ENCODE measurements around the gene USP4. TPM values are rescaled to one million over a fixed set of nuclear protein-coding genes. Genes with fewer than 3 reads are reported as not detected.

USP4 gene
- total and polyA plus RNA-seq, 2 of the 13 experiments (the other 11 are each of a cell fraction or from before 2014, with no cell fraction given): 9.2 to 20.8 TPM

DNA sequence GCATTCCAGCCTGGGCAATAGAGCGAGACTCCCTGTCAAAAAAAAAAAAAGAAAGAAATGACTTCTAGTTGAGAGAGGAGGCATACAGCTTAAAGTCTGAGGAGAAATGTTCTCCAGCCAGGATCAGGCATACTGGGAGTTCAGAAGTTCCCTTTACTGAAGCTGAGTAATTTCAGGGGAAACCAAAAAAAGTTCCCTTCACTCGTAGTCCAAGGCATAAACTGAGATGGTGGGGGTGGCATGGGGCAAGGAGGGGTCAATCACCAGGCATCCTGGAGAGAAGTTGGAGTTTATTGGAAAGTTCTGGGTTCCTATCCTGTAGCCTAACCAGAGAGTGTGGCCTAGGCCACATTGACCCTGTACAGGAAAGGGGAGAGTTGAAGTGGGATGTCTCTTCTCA, 12.4 kb upstream of the USP4 start:
- ChIA-PET POLR2A (interaction anchor here (1.4 to 5.3 kb wide), 4 partner anchors 12 to 77 kb away, joined by 4 to 50 read pairs (median 4); partner anchors contain the start of genes NICN1, RHOA, TCTA and USP4), CTCF (ENCODE audit: low intra/inter-chr PET ratio, low total read pairs) (no interaction called here)
- peaks cover 9% of the 10 kb centered on the region for H3K79me2 ChIP-seq (ENCODE audit: insufficient read depth, low read length)
- no peak overlapping the region for H2AFZ ChIP-seq (ENCODE audit: low read length)
- H3K9me3 ChIP-seq (ENCODE audit: low read length): no peaks in the 10 kb centered on the region
- no TSS peak for BruUV-seq (replicated peaks)
- H3K9ac ChIP-seq (ENCODE audit: insufficient read depth, low read depth, low read length): no peak overlapping the region
- H3K4me3 ChIP-seq (replicated peaks in 1 of 3; ENCODE audit: insufficient read depth in 1 of 3, low read depth in 2 of 3, low read length in 3 of 3): no peak overlapping the region
- H3K4me1 ChIP-seq (ENCODE audit: insufficient read depth, low read length): peaks cover 67% of the 10 kb centered on the region
- H3K36me3 ChIP-seq (replicated peaks in 1 of 2; ENCODE audit: control insufficient read depth in 1 of 2, insufficient read depth in 2 of 2, low read length in 2 of 2): peaks cover 0 to 2% of the 10 kb centered on the region in 2 experiments; a peak in 3 of 5 replicates
- DNase-seq (ENCODE audit: low spot score) (no peak), FAIRE-seq (no peak), ATAC-seq (peak; percentile 19)
- no peaks in the 10 kb centered on the region for H4K20me1 ChIP-seq (ENCODE audit: insufficient read depth, low read length)
- WGBS (ENCODE audit: low lambda C conversion rate): 73% methylated on average over 2 of the region's 2 CpGs
- intact Hi-C loops (cut with micrococcal nuclease; ENCODE audit: unreplicated experiment): no loop called here
- H3K4me2 ChIP-seq (ENCODE audit: low read depth, low read length): no peak overlapping the region
- in situ Hi-C loops (cut with HindIII; ENCODE audit: extremely low pct_ligation_motif_present, low pct_unique_long_range_greater_than_20kb): no loop called here
- TF ChIP-seq RARA (CRISPR knock-in tag; IDR thresholded peaks at IDR 0.05): no peak
- TF ChIP-seq, protein P1, sequence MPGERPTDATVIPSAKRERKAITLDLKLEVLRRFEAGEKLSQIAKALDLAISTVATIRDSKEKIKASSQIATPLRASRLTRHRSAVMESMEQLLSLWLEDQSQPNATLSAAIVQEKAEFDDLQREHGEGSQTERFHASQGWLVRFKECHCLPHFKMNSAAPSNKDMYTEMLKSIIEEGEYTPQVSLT (CRISPR knock-in tag; IDR thresholded peaks at IDR 0.05; ENCODE audit: borderline replicate concordance, low read depth): no peak
- no peak for TF ChIP-seq ZNF282 (IDR thresholded peaks at IDR 0.05; ENCODE audit: partially characterized antibody)
- TF ChIP-seq, protein P2, sequence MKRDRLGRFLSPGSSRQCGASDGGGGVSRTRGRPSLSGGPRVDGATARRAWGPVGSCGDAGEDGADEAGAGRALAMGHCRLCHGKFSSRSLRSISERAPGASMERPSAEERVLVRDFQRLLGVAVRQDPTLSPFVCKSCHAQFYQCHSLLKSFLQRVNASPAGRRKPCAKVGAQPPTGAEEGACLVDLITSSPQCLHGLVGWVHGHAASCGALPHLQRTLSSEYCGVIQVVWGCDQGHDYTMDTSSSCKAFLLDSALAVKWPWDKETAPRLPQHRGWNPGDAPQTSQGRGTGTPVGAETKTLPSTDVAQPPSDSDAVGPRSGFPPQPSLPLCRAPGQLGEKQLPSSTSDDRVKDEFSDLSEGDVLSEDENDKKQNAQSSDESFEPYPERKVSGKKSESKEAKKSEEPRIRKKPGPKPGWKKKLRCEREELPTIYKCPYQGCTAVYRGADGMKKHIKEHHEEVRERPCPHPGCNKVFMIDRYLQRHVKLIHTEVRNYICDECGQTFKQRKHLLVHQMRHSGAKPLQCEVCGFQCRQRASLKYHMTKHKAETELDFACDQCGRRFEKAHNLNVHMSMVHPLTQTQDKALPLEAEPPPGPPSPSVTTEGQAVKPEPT (CRISPR knock-in tag; IDR thresholded peaks at IDR 0.05; ENCODE audit: low read depth): no peak
- TF ChIP-seq, protein P3, sequence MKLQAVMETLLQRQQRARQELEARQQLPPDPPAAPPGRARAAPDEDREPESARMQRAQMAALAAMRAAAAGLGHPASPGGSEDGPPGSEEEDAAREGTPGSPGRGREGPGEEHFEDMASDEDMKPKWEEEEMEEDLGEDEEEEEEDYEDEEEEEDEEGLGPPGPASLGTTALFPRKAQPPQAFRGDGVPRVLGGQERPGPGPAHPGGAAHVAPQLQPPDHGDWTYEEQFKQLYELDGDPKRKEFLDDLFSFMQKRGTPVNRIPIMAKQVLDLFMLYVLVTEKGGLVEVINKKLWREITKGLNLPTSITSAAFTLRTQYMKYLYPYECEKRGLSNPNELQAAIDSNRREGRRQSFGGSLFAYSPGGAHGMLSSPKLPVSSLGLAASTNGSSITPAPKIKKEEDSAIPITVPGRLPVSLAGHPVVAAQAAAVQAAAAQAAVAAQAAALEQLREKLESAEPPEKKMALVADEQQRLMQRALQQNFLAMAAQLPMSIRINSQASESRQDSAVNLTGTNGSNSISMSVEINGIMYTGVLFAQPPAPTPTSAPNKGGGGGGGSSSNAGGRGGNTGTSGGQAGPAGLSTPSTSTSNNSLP (IDR thresholded peaks at IDR 0.05; ENCODE audit: low read depth, low read length): no peak
- TF ChIP-seq ZNF660 (CRISPR knock-in tag; IDR thresholded peaks at IDR 0.05; ENCODE audit: borderline replicate concordance, low read depth): no peak
- TF ChIP-seq AKAP8 (CRISPR knock-in tag; IDR thresholded peaks at IDR 0.05): no peak
- H3K27me3 ChIP-seq (ENCODE audit: control insufficient read depth in 1 of 2, insufficient read depth in 2 of 2, low read length in 2 of 2): no peaks in the 10 kb centered on the region
- no peak overlapping the region for H3K27ac ChIP-seq (ENCODE audit: extremely low read length, insufficient read depth, low read length)

Measured in HepG2 (cell line).